Neural cell (in vitro differentiated cells): ENCODE results near the gene SEPTIN5. TPM values are rescaled to one million over a fixed set of nuclear protein-coding genes. Genes with fewer than 3 reads are reported as not detected.

ENCODE experiments used
- H2AFZ ChIP-seq: fragments of 200-600, 300-800 bp; sonication (generic), shearing (Covaris generic); 2 replicates; pipeline ENCODE4 v1.6.0; 2014; ENCODE audit warnings: low read depth, mild to moderate bottlenecking, antibody characterized with exemption, low read length, moderate library complexity
- H3F3A ChIP-seq: fragments of 200-600 bp; shearing (Covaris generic); 2 replicates; pipeline ENCODE4 v1.6.1; 2016; ENCODE audit warnings: mild to moderate bottlenecking, moderate library complexity, mixed read lengths, antibody characterized with exemption, low read length; ENCODE audit not compliant: insufficient read depth, poor library complexity, severe bottlenecking
- H3K27ac ChIP-seq: fragments of 200-600, 300-800 bp; sonication (generic), shearing (Covaris generic); 2 replicates; pipeline ENCODE4 v1.5.1; 2014; ENCODE audit warnings: mild to moderate bottlenecking, low read length, moderate library complexity
- H3K27me3 ChIP-seq: fragments of 300-800, 200-600 bp; sonication (generic), shearing (Covaris generic); 2 replicates; pipeline ENCODE4 v1.6.0; 2014; ENCODE audit warnings: mild to moderate bottlenecking, low read depth, low read length, moderate library complexity; ENCODE audit not compliant: insufficient read depth
- H3K36me3 ChIP-seq: fragments of 300-800, 200-600 bp; sonication (generic), shearing (Covaris generic); 2 replicates; pipeline ENCODE4 v1.5.1; 2014; ENCODE audit warnings: mild to moderate bottlenecking, antibody characterized with exemption, low read length, moderate library complexity; ENCODE audit not compliant: insufficient read depth
- H3K4me2 ChIP-seq: fragments of 300-800, 200-600 bp; sonication (generic), shearing (Covaris generic); 2 replicates; pipeline ENCODE4 v1.6.0; 2014; ENCODE audit warnings: mild to moderate bottlenecking, low read length
- H3K4me3 ChIP-seq: fragments of 300-800, 200-600 bp; sonication (generic), shearing (Covaris generic); 2 replicates; pipeline ENCODE4 v1.5.1; 2014; ENCODE audit warnings: mild to moderate bottlenecking, low read length, moderate library complexity
- H3K79me2 ChIP-seq: fragments of 200-600 bp; shearing (Covaris generic); replicated peaks from 2 replicates; pipeline ENCODE4 v1.6.0; 2014; ENCODE audit warnings: mild to moderate bottlenecking, low read length, moderate library complexity; ENCODE audit not compliant: insufficient read depth
- H3K9ac ChIP-seq: fragments of 300-800, 200-600 bp; sonication (generic), shearing (Covaris generic); 2 replicates; pipeline ENCODE4 v1.6.1; 2016; ENCODE audit warnings: mild to moderate bottlenecking, low read length, mixed read lengths
- H3K9me2 ChIP-seq: fragments of 200-600 bp; shearing (Covaris generic); 2 replicates; pipeline ENCODE4 v1.6.1; 2016; ENCODE audit warnings: mild to moderate bottlenecking, low read length, mixed read lengths; ENCODE audit not compliant: insufficient read depth
- H3K9me3 ChIP-seq: fragments of 200-600, 300-800 bp; sonication (generic), shearing (Covaris generic); 2 replicates; pipeline ENCODE4 v1.6.1; 2016; ENCODE audit warnings: mild to moderate bottlenecking, mixed run types, low read length, moderate library complexity, mixed read lengths
- H4K20me1 ChIP-seq: fragments of 200-600 bp; shearing (Covaris generic); 2 replicates; pipeline ENCODE4 v1.6.1; 2016; ENCODE audit warnings: mild to moderate bottlenecking, mixed run types; ENCODE audit not compliant: insufficient read depth
- CTCF ChIP-seq: fragments of 450-650 bp; IDR thresholded peaks from 2 replicates; pipeline ENCODE4 v1.5.1; 2014; ENCODE audit warnings: antibody characterized with exemption, mild to moderate bottlenecking, moderate library complexity; ENCODE audit not compliant: poor library complexity, severe bottlenecking
- EP300 ChIP-seq: fragments of 450-650 bp; conservative IDR thresholded peaks from 2 replicates; pipeline ENCODE4 v1.6.1; 2014; ENCODE audit warnings: antibody characterized with exemption, mild to moderate bottlenecking, moderate library complexity; ENCODE audit not compliant: poor library complexity, severe bottlenecking
- EZH2 ChIP-seq: fragments of 200-600, 300-800 bp; shearing (Covaris generic), sonication (generic); IDR thresholded peaks from 2 replicates; pipeline ENCODE4 v1.6.1; 2014; ENCODE audit warnings: antibody characterized with exemption, low read length, borderline replicate concordance, mild to moderate bottlenecking; ENCODE audit not compliant: insufficient read depth, poor library complexity, severe bottlenecking
- MXI1 ChIP-seq: fragments of 450-650 bp; conservative IDR thresholded peaks from 2 replicates; pipeline ENCODE4 v1.6.1; 2014; ENCODE audit warnings: antibody characterized with exemption, mild to moderate bottlenecking; ENCODE audit not compliant: poor library complexity, severe bottlenecking
- POLR2AphosphoS5 ChIP-seq: IDR thresholded peaks from 2 replicates; pipeline ENCODE4 v1.6.1; 2012
- RAD21 ChIP-seq: fragments of 450-650 bp; conservative IDR thresholded peaks from 2 replicates; pipeline ENCODE4 v1.6.1; 2014; ENCODE audit warnings: antibody characterized with exemption, mild to moderate bottlenecking, moderate library complexity
- REST ChIP-seq: IDR thresholded peaks from 2 replicates; pipeline ENCODE4 v1.6.1; 2012; ENCODE audit warnings: borderline replicate concordance
- SMC3 ChIP-seq: fragments of 450-650 bp; conservative IDR thresholded peaks from 2 replicates; pipeline ENCODE4 v1.6.1; 2014; ENCODE audit warnings: antibody characterized with exemption, mild to moderate bottlenecking, moderate library complexity; ENCODE audit not compliant: poor library complexity
- TAF1 ChIP-seq: IDR thresholded peaks from 2 replicates; pipeline ENCODE4 v1.6.1; 2012; ENCODE audit warnings: low read depth
- polyA plus RNA-seq: library from polyadenylated mRNA; depleted of rRNA; stranded (reverse); fragments of >200 nt; gene quantifications from 2 replicates; pipeline ENCODE4 v1.2.3, GENCODE V29; 2014

SEPTIN5 gene
- polyA plus RNA-seq, 1 donor from 2014 or later: 166 TPM

GRCh38 chr22:19755145-19755710, 40.9 kb downstream of the SEPTIN5 start:
- Histone ChIP-seq H3K27me3 (peaks cover 87% of the 10 kb centered on the region), H2AFZ (no peak overlapping the region), H3K27ac (no peak overlapping the region), H3K4me2 (no peak overlapping the region), H3K9me2 (no peaks in the 10 kb centered on the region), H3K9ac (no peak overlapping the region), H3K36me3 (no peaks in the 10 kb centered on the region), H3K9me3 (no peaks in the 10 kb centered on the region), H3F3A (no peaks in the 10 kb centered on the region), H4K20me1 (no peaks in the 10 kb centered on the region), H3K79me2 (no peaks in the 10 kb centered on the region), H3K4me3 (no peak overlapping the region)
- TF ChIP-seq SMC3: no peak
- no peak for TF ChIP-seq EZH2
- no peak for TF ChIP-seq TAF1
- no peak for TF ChIP-seq EP300
- TF ChIP-seq MXI1: no peak
- no peak for TF ChIP-seq REST
- TF ChIP-seq POLR2AphosphoS5: no peak
- TF ChIP-seq CTCF: no peak
- no peak for TF ChIP-seq RAD21

- Histone ChIP-seq H3F3A (no peaks in the 10 kb centered on the region), H3K9ac (no peak overlapping the region), H4K20me1 (no peaks in the 10 kb centered on the region), H3K79me2 (no peaks in the 10 kb centered on the region), H3K27me3 (peaks cover 88% of the 10 kb centered on the region), H3K9me2 (no peaks in the 10 kb centered on the region), H2AFZ (no peak overlapping the region), H3K4me3 (no peak overlapping the region), H3K36me3 (no peaks in the 10 kb centered on the region), H3K9me3 (no peaks in the 10 kb centered on the region), H3K27ac (no peak overlapping the region), H3K4me2 (no peak overlapping the region)
- TF ChIP-seq CTCF (peak; percentile 28), REST (no peak), EZH2 (peak; percentile 94), SMC3 (no peak)
Observed at GRCh38 chr22:19755722-19756287, 41.5 kb downstream of the SEPTIN5 start.
